Astrocyte (in vitro differentiated cells and primary cell): ENCODE results near the gene CCDC12.

Experiments used
- EZH2 ChIP-seq: IDR thresholded peaks from 2 replicates; pipeline ENCODE4 v1.6.1; 2012; ENCODE audit warnings: mild to moderate bottlenecking, low read length, inconsistent platforms; ENCODE audit not compliant: insufficient read depth
- TF ChIP-seq, protein P1 (sequence below): IDR thresholded peaks from 2 replicates; pipeline ENCODE4 v1.5.1; 2011; ENCODE audit warnings: low read depth, mild to moderate bottlenecking, inconsistent platforms, low read length, moderate library complexity; ENCODE audit not compliant: insufficient read depth

DNA sequence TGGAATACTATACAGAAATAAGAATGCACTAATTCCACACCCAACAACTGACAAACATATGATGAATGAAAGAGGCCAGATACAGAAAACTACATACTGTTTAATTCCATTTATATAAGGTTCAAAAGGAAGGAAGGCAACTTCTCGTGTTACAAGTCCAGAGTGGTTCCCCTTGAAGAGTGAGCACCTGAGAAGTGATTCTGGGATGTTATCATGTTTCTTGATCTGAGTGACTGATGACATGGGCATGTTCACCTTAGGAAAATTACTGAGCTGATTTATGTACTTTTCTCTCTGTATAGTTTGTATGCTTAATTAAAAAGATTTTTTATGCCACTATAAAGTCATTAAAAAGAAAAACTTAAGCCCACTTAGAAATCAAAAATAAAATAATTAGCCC is 13.6 kb downstream of the CCDC12 start:
- no peak for TF ChIP-seq EZH2
- TF ChIP-seq, protein P1, sequence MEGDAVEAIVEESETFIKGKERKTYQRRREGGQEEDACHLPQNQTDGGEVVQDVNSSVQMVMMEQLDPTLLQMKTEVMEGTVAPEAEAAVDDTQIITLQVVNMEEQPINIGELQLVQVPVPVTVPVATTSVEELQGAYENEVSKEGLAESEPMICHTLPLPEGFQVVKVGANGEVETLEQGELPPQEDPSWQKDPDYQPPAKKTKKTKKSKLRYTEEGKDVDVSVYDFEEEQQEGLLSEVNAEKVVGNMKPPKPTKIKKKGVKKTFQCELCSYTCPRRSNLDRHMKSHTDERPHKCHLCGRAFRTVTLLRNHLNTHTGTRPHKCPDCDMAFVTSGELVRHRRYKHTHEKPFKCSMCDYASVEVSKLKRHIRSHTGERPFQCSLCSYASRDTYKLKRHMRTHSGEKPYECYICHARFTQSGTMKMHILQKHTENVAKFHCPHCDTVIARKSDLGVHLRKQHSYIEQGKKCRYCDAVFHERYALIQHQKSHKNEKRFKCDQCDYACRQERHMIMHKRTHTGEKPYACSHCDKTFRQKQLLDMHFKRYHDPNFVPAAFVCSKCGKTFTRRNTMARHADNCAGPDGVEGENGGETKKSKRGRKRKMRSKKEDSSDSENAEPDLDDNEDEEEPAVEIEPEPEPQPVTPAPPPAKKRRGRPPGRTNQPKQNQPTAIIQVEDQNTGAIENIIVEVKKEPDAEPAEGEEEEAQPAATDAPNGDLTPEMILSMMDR, result no peak
